IPS-NIHi7 (cell line): ENCODE results near the gene CLDN24.
"Not testable (repeated sequence)": the region's sequence is repeated elsewhere in the genome, so short reads cannot be mapped to it uniquely, and the experiment has no call there.

Experiments used
- DNase-seq: peaks from one replicate; pipeline ENCODE4 v3.0.0; 2012; ENCODE audit warnings: mixed read lengths; ENCODE audit errors: extremely low spot score

Gene CLDN24

GRCh38 chr4:183347146-183347545, 24.9 kb upstream of the CLDN24 start:
- DNase-seq, result no peak

GRCh38 chr4:183345261-183345660, 23.0 kb upstream of the CLDN24 start:
- DNase-seq, result no peak

- DNase-seq, result no peak
Measured at GRCh38 chr4:183344523-183345255, 22.5 kb upstream of the CLDN24 start.

GRCh38 chr4:183343730-183344129, 21.5 kb upstream of the CLDN24 start:
- DNase-seq, result no peak

GRCh38 chr4:183342541-183343533, 20.6 kb upstream of the CLDN24 start:
- DNase-seq, result no peak

GRCh38 chr4:183337833-183338232, 15.6 kb upstream of the CLDN24 start:
- no peak for DNase-seq

- DNase-seq, result no peak
Measured at GRCh38 chr4:183337349-183337748, 15.1 kb upstream of the CLDN24 start.

GRCh38 chr4:183335369-183335940, 13.2 kb upstream of the CLDN24 start:
- no peak for DNase-seq

GRCh38 chr4:183333983-183334382, 11.8 kb upstream of the CLDN24 start:
- DNase-seq, result no peak

GRCh38 chr4:183333202-183333601, 11.0 kb upstream of the CLDN24 start:
- DNase-seq, result no peak

- DNase-seq, result no peak
Measured at GRCh38 chr4:183332447-183332846, 10.2 kb upstream of the CLDN24 start.

GRCh38 chr4:183330841-183331240, 8.6 kb upstream of the CLDN24 start:
- DNase-seq, result no peak

GRCh38 chr4:183329954-183330742, 7.9 kb upstream of the CLDN24 start:
- no peak for DNase-seq

- DNase-seq, result no peak
Measured at GRCh38 chr4:183329244-183329643, 7.0 kb upstream of the CLDN24 start.

GRCh38 chr4:183328832-183329231, 6.6 kb upstream of the CLDN24 start:
- DNase-seq, result no peak

- DNase-seq, result no peak
Measured at GRCh38 chr4:183327827-183328226, 5.6 kb upstream of the CLDN24 start.

- no peak for DNase-seq
Measured at GRCh38 chr4:183326853-183327252, 4.6 kb upstream of the CLDN24 start.

GRCh38 chr4:183326387-183326786, 4.2 kb upstream of the CLDN24 start:
- not testable (repeated sequence) for DNase-seq

- DNase-seq, result no peak
Measured at GRCh38 chr4:183324619-183325018, 2.4 kb upstream of the CLDN24 start.

GRCh38 chr4:183324056-183324455, 1.8 kb upstream of the CLDN24 start:
- not testable (repeated sequence) for DNase-seq

GRCh38 chr4:183323295-183323694, 1.1 kb upstream of the CLDN24 start:
- no peak for DNase-seq

GRCh38 chr4:183321516-183321915, 710 bp downstream of the CLDN24 start:
- DNase-seq, result no peak
